Activated CD4-positive, alpha-beta T cell treated with anti-CD3 and anti-CD28 coated beads, Interleukin-2, Interleukin-6, amounts not matched to agents 100 ng/mL and 50 ng/mL, durations not matched to agents 16 hours and 8 hours (primary cell): ENCODE data around the gene SERPINB8.
A peak's percentile ranks its signal among the peaks of the same experiment; 100 is the strongest.

ENCODE experiments used
- DNase-seq: peaks from one replicate; pipeline ENCODE4 v3.0.0-alpha.2; 2020

Gene SERPINB8

DNA sequence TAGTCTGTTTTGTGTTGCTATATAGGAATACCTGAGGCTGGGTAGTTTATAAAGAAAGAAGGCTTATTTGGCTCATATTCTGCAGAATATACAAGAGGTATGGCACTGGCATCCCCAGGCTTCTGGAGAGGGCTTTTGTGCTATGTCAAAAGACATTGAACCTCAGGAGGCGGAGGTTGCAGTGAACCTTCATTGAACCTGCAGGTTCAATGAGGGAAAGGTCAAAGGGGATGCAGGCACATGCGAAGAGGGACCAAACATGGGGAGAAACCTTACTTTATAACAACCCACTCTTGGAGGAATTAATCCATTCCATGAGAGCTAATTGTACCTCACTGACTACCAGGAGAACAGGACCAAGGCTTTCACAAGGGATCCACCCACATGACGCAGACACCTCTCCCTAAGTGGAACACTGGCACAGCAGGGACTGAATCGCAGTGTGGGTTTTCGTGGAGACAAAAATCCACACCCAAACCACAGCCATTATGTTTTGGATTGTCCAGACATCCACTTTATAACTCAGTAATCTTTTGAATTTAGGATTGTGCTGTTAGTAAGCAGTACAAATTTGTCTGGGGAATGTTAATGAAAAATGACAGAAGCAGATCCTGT is 4.1 kb upstream of the SERPINB8 start:
- no peak for DNase-seq

DNA sequence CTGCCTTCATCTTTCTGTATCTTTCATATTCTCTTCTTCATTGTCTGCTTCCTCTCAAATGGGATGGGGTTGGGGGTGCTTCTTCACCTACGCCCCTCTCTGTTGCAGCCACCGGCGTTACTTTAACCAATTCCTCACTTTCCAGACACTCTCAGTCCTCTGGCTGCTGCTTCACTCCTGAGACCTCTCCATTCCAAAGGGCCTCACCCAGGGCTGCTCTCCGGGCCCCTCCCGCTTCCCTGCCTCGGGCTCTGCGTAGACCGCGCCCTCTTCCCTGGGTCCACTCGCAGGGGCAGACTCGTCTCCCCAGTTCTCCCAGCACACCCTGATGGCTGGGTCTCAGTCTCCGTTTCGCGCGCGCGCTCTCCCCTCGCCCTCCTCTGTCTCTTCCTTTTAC is 926 bp downstream of the SERPINB8 start:
- DNase-seq, result no peak

DNA sequence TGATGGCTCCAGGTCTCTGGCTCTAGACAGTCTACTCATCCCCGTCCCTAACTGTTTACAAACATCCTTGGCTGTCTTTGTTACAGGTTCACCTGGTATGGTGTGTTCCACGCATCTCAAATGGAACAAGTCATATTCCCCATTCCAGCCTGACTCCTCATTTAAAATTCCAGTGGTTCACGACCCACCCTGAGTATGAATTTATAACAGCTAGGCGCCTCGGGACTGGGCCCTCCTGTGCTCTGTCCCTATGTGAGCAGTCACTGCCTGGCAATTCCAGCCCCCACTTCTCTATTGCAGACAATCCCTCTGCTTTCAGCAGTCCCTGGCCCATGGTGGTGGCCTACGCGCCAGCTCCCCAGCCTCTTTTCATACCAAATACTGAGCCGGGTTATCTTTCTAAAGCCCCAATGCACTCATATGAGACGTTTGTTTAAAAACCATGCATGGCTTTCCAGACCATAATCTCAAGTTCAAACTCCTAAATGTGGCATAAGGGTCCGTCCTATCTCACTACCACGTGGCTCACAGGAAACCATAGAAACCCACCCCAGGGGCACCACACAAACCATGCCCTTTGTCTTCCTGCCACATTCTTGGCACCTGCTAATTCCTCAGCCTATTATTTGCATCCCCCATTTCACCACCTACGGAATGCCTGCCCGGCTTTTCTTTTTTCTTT is 1.6 kb downstream of the SERPINB8 start:
- no peak for DNase-seq

DNA sequence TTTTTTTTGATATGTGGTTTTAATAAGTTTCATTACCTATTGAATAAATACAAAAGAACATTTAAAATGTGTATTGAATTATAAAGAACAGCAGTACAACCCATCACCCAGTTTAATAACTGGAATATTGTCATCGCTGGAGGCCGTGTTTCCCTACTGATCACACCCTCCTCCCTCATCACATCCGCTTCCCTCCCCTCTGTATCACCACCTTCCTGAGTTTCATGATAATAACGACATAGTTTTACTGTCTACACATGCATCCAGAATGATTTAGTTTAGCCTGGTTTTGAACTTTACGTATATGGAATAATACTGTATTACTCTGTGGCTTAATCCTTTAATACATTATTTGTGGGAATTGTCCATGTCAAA is 2.1 kb downstream of the SERPINB8 start:
- no peak for DNase-seq

DNA sequence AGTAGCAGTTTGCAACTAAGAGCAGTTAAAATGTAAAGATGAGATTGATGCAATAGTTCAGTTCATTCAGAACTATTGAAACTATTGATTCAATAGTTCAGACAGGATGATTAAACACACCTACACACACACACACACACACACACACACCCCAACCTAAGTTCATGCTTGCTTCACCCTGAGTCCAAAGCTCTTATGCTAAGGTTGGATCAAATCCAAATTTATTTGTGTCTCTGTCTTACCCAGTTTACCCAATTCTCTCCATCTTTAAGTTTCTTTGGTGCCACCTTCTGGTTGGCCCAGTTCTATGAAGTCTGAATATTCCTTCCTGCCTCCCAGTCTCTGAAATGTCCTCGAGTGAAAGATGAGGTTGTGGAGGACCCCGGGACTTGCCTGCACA is 5.1 kb downstream of the SERPINB8 start:
- no peak for DNase-seq

DNA sequence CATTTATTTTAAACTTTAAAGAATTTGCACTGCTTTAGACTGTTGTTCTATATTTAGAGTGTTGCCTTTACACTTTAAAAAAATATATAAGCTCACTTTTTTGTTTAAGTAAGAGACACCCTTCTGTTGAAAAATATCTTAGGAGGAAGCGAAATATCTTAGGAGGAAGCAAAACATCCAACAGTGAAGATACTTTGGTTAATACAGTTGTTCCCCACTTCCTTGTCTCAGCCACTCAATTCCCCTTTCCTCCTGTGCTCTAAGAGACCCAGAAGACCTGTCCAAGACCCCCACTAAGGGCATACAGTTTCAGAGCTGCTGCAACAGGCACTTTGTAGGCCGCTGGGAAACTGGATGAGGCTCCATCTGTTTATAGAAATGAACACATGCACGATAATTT is 5.7 kb downstream of the SERPINB8 start:
- no peak for DNase-seq

DNA sequence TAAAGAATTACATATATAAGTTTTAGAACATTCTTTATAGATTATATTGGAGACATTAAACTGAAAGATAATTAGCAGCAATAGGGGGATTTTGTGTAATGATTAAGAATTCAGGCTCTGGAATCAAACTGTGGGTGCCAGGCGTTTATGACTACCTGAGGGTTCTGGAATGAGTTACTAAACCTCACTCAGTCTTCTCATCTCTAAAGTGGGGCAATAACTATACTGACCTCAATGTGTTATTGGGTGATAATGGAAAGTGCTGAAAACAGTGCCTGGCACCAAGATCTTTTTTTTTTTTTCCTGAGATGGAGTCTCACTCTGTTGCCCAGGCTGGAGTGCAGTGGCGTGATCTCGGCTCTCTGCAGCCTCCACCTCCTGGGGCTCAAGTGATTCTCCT is 7.2 kb downstream of the SERPINB8 start:
- DNase-seq, result peak; percentile 27

DNA sequence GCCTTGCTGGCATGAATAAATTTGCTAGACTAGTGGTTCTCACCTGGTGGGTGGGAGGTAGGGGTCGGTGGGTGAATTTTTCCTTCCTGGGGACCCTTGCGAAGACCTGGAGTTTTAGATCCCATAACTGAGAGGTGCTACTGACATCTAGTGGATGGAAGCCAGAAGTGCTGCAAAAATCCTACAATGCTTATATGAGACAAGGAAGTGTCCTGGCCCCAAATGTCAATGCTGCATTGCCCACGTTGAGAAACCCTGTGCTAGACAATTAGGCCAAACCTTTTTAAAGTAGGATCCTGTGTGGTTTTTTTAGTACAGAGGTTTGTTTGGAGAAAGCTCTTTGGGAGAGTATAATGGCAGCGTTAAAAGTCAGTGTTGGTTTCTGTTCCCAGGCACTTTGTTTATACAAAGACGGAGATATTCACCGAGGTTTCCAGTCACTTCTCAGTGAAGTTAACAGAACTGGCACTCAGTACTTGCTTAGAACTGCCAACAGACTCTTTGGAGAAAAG is 9.6 kb downstream of the SERPINB8 start:
- DNase-seq, result peak; percentile 58

DNA sequence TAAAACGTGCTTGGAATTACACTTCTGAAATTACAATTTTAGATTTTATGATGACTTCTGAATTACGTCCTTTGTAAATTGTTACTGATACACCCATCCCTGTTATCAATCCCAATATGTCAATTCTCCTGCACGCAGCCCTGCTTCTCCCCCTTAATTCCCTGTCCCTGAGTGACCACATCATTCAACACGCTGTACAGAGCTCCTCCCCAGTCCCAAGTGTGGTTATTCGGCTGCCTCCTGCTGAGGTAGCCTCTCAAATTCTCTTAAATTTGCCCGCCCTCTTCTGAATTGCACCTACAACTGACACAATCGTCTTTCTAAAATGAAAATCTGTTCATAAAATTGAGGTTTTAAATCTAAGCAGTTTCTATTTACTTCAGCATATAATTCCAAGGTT is 10.1 kb downstream of the SERPINB8 start:
- no peak for DNase-seq

DNA sequence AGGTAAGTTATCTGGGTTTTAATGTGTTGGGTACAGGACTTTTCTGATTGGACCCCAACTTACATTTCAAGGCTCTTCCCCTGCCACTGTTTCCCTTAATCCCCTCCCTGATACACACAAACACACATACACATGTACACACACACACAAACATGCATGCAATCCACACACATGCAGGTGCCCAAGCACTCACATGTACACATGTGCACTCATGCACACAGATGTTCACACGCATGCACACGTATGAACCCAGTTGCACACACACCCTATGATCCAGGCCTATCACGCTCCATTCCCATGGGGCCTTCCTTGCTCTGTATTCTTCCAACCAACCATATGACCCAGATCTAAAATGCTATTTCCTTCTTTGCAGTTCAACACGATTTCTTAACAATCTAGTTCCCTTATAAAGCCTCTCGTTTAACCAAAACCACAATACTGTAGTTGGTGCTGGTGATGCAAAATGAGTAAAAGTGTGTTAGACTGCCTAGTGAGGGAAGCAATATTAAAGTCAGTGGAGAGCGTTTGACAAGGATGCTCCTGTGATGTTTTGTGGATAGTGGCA is 11.1 kb downstream of the SERPINB8 start:
- no peak for DNase-seq

DNA sequence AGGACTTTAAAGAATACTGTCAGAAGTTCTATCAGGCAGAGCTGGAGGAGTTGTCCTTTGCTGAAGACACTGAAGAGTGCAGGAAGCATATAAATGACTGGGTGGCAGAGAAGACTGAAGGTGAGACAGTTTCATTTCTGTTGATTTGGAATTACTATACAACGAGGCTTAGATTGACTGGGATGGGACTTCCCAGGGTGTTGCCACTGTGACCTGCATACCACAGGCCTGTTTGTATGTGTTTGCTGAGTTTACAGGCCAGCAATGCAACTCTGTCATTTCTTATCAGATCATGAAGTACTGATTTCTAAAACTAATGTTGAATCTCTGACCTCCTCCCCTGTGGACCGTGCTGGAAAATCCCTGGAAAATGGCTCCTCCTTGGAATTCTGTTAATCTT is 11.8 kb downstream of the SERPINB8 start:
- DNase-seq, result peak; percentile 43

DNA sequence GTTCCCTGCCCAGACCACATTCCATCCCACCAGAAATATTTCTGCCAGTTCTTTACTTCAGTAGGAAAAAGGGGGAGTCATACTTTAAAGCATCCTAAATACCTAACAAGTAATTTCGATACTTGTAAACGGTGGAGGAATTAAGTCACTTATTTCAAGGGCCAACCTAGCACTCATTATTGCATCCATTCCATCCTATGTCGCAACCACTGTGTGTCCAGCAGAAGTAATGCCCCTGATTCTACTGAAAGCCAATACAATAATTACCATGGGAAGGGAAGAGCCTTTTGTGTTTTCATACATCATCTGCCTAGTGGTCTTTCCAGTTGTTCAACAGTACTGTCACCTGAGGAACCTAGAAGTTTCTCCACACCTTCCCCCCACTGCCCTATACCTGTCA is 12.5 kb downstream of the SERPINB8 start:
- DNase-seq, result no peak

DNA sequence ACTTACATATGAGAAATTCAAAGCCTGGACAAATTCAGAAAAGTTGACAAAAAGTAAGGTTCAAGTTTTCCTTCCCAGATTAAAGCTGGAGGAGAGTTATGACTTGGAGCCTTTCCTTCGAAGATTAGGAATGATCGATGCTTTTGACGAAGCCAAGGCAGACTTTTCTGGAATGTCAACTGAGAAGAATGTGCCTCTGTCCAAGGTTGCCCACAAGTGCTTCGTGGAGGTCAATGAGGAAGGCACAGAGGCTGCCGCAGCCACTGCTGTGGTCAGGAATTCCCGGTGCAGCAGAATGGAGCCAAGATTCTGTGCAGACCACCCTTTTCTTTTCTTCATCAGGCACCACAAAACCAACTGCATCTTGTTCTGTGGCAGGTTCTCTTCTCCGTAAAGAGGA is 17.0 kb downstream of the SERPINB8 start:
- DNase-seq, result no peak

DNA sequence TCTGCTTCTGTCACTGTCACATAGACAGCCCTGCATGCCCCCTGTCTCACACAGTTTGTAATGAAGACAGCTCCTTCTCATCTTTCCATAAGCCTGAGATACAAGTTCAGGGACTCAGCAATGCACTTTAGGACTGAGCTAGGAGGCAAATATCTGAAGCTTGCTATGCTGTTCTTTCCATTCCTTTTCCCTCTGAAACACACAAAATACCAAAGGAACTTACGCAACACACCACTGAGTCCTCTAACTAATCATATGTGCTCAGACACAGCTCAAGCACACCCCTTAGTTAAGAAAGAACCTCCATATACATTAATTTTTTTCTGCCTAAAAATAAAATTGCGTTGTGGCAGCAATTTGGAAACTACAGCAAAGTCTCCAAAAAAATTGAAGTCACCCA is 17.9 kb downstream of the SERPINB8 start:
- no peak for DNase-seq

DNA sequence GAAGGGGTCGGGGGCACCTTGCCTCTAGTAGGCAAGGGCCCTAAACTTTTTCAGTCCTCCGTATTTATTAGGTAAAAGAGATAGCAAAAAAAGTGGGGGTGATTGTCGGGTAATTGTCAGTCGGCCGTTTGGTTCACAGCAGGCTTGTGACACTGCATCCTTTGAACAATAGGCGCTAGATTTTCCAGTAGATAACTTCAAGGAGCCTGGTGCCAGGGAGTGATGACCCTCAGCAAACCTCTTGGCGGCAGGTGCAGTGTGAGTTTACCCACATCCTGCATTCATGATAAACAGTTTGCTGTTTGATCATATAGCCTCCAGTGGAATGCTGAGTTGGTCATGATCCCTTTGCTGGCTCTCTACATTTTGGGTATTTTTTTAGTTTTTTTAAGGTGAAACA is 22.9 kb downstream of the SERPINB8 start:
- no peak for DNase-seq

DNA sequence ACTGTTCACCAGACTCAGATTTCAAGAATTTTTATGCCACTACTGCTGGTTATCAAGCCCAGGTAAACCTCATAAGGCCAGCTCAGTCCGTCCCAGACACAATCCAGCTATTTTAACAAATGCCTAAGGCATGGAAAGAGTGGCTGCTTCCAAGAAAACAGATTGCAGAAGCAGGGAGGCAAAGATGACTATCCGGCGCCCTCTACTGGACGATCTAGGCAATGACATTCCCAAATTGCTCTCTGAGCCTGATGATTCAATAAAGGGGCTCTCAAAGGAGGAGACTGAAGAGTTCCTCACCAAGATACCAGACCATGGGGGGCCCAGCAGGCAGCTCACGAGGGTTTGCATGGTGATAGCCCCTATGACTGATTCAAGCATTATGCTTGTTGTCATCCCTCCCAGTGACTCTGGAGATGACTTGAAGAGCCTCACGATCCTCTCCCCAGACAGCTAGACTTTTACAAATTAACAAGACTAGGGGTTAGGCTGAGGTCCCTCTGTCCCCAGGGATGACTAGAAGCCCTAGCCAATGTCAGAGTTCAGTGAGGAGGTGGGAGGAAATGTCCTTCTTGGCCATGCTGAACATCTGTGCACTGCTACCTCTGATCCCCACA is 25.0 kb downstream of the SERPINB8 start:
- peak; percentile 46 for DNase-seq

DNA sequence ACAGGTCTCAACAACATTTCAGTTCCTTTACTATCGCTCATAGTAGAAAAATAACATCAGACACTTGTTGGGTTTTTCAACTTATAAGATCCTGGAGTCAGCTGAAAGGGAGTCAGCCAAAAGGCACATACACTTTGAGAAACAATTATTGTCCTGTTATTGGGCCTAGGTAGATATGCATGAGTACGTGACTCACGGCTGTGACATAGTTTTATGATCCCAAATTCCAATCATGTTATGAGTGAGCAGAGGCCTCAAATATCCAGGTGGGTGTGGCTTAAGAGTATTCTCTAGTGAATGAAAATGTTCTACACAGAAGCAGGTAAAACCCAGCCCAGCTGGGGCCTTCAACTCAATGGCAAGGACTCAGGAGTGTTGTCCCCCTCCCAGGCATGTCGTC is 27.2 kb downstream of the SERPINB8 start:
- no peak for DNase-seq

DNA sequence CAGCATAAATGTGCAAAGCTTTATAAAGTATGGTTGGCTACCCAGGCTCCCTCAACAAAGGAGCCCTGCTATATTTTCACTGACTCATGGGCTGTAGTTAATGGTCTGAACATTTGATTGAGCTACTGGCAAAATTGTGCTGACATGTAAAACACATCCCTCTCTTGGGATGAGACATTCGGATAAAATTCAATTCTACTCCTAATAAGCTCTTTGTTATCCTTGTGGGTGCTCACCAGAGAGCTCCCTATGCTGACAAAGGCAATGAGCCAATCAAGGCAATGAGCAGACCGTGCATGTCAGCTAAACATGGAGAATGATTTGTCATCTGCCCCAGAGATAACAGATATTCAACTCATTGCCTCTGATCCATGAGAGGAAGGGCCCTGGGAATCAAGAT is 27.7 kb downstream of the SERPINB8 start:
- DNase-seq, result no peak

DNA sequence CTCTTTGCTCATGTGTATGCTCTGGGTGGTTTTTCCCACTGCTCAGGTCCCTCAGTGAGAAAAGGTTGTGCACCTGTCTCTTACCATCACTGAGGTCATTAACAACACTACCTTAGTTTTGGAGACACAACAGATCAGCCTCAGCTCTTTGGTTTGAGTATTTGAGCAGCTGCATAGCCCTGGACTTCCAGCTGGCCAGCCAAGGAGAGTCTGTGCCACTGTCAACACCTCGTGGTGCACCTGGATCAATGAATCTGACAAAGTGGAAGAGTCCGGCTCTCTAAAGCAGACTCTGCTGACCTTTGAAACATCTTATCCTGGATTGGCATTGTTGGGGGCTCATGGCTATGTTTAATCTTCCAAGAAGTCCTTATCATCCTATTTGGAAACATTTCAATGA is 30.0 kb downstream of the SERPINB8 start:
- no peak for DNase-seq

DNA sequence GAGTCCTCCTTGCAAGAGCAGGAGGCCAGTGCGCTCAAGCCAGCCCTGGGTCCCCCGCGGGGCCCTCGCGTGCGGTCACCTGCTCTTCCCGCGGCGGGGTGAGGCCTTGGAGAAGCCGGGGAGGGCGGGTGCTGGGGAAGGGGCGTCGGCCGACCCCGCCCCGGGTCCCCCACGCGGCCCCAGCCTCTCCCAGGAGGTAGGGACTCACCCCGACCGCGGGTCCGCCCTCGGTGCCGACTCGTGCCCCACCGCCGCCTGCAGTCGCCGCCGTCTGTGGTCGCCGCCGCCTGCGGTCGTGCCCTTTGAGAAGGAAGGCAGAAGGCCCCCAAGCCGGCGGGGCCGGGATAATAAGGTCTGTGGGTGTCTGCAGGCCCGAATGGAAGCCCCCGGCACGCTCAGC is 32.7 kb downstream of the SERPINB8 start:
- no peak for DNase-seq

DNA sequence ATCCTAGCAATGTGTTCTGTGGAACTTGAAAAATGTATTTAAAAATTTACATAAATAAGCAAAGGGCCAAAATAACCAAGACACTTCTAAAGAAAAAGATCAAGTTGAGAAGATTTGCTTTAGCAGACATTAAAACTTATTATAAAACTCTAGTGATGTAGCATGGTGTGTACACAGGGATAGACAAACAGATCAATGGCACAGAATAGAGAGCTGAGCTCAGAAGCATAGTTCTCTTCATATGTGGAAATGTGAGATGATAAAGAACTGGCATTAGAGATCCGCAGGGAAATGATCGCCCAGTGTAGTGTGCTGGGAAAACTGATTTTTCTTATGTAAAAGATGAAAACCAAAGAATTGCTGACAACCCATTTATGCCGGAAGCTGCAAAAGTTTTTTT is 39.4 kb downstream of the SERPINB8 start:
- no peak for DNase-seq

DNA sequence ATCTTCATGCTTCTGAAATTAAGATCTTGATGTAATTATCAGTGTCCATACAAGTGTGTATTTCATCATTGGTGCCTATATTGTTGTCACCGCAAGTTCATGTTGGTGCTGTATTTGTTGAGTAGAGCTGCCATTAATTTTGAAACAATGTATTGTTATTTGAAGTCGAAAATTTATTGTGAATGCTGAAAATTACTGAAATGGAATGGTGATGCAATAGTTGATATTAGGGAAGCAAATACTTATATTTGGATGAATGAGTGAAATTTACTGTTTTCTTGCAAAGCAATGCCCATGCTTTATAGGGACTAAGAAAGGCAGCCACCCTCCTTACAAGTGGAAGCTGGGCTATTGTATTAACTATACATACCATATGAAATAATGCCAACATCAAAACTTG is 41.6 kb downstream of the SERPINB8 start:
- DNase-seq, result no peak

DNA sequence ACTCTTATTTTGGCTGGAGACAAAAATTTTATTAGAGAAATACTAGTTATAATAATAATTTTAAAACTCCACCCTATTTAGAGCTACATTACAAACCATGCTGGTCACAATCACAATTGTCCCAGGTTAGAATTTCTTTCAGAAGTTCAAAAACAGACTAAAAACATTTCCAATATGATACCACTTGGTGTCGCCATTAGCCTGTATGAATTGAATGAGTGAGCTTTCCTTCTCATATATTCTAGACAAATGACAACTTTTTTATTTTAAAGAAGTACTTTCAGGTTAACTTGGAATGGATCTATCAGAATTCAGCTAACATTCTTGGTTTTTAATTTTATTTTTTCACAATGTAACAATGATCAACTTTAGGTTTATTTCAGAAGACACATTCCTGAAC is 48.0 kb downstream of the SERPINB8 start:
- DNase-seq, result peak; percentile 21
